HG03108 (cell line): ENCODE results near the gene AVL9.
"Not testable (repeated sequence)": the region's sequence is repeated elsewhere in the genome, so short reads cannot be mapped to it uniquely, and the experiment has no call there.

Experiments used
- ATAC-seq: cut with Tn5 transposase; IDR thresholded peaks from one replicate; pipeline ENCODE4 v1.9.1; 2021; ENCODE audit warnings: moderate library complexity; ENCODE audit not compliant: unreplicated experiment

AVL9 gene

GRCh38 chr7:32634798-32635393, 139.6 kb downstream of the AVL9 start:
- ATAC-seq: not testable (repeated sequence)

GRCh38 chr7:32636725-32637462, 141.6 kb downstream of the AVL9 start:
- not testable (repeated sequence) for ATAC-seq

GRCh38 chr7:32637611-32638010, 142.3 kb downstream of the AVL9 start:
- ATAC-seq: not testable (repeated sequence)
